OCI-LY1 (cell line): ENCODE measurements around the gene SOS1.

Experiments
- EZH2 ChIP-seq: fragments of 200-600 bp; sonication (generic), shearing (Covaris generic); IDR thresholded peaks from 2 replicates; pipeline ENCODE4 v1.8.0; 2017; ENCODE audit warnings: borderline replicate concordance, mixed run types, mild to moderate bottlenecking, antibody characterized with exemption, low read length, moderate library complexity, mixed read lengths
- TF ChIP-seq, protein P1 (sequence below): fragments of 200-600 bp; sonication (generic), shearing (Covaris generic); IDR thresholded peaks from 2 replicates; pipeline ENCODE4 v1.5.1; 2017; ENCODE audit warnings: mild to moderate bottlenecking, antibody characterized with exemption, low read length, moderate library complexity, mixed read lengths

DNA sequence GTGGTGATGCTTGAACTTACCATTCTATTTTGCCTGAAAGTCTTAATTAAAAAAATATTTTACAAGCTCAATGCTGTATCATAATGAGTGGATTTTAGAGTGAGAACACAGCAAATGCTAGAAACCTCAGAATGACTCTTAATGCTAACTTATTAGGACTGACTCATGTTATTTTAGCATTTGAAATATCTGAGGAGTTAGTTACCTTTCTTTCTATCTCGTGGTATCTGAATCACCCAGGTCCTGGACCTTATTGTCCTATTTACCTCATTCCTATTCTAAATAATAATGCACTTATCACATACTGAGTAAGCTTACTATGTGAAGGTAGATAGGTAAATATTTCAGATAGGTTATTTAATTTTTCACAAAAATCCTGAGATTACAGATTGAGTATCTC is 70.7 kb downstream of the SOS1 start:
- TF ChIP-seq, protein P1, sequence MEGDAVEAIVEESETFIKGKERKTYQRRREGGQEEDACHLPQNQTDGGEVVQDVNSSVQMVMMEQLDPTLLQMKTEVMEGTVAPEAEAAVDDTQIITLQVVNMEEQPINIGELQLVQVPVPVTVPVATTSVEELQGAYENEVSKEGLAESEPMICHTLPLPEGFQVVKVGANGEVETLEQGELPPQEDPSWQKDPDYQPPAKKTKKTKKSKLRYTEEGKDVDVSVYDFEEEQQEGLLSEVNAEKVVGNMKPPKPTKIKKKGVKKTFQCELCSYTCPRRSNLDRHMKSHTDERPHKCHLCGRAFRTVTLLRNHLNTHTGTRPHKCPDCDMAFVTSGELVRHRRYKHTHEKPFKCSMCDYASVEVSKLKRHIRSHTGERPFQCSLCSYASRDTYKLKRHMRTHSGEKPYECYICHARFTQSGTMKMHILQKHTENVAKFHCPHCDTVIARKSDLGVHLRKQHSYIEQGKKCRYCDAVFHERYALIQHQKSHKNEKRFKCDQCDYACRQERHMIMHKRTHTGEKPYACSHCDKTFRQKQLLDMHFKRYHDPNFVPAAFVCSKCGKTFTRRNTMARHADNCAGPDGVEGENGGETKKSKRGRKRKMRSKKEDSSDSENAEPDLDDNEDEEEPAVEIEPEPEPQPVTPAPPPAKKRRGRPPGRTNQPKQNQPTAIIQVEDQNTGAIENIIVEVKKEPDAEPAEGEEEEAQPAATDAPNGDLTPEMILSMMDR, result no peak
- no peak for TF ChIP-seq EZH2
